ENCODE measurements around the gene GZMA.
A peak's percentile ranks its signal among the peaks of the same experiment; 100 is the strongest.

The GZMA gene

DNA sequence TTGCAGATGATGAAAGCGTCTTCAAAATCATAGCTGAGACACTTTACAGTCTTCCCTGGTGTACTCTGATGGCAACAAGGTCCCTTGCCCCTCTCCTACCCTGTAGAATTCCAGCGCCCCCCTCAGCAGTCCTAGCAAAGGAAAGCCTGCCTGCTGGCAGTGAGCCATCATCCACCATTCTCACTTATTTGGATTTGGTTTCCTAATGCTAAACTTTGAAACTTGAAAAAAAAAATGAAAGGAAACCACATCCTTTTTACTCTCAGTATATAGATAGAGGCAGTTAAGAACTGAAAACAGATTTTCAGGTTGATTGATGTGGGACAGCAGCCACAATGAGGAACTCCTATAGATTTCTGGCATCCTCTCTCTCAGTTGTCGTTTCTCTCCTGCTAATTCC, at the start of gene GZMA:
Gene GZMA, plus strand, starts transcription at position 299 of the 400 bp plus-strand sequence. Its CDS starts 37 bp downstream, at position 336.
- no peak for DNase-seq (ENCODE audit: low read depth)
- H3K4me3 ChIP-seq (ENCODE audit: low read length) = no peak within 1 kb of the TSS
- no peak for TF ChIP-seq CTCF (conservative IDR thresholded peaks at IDR 0.05; ENCODE audit: low read length)

- TF ChIP-seq CTCF (conservative IDR thresholded peaks at IDR 0.05; ENCODE audit: low read length) = no peak
- DNase-seq (ENCODE audit: low read depth) = no peak
- no peak overlapping the region for H3K4me3 ChIP-seq (ENCODE audit: low read length)
Observed at GRCh38 chr5:55055183-55055582, 47.3 kb upstream of the GZMA start.

GRCh38 chr5:55062039-55062779, 40.2 kb upstream of the GZMA start:
- DNase-seq (ENCODE audit: low read depth) = no peak
- no peak for TF ChIP-seq CTCF (conservative IDR thresholded peaks at IDR 0.05; ENCODE audit: low read length)

DNA sequence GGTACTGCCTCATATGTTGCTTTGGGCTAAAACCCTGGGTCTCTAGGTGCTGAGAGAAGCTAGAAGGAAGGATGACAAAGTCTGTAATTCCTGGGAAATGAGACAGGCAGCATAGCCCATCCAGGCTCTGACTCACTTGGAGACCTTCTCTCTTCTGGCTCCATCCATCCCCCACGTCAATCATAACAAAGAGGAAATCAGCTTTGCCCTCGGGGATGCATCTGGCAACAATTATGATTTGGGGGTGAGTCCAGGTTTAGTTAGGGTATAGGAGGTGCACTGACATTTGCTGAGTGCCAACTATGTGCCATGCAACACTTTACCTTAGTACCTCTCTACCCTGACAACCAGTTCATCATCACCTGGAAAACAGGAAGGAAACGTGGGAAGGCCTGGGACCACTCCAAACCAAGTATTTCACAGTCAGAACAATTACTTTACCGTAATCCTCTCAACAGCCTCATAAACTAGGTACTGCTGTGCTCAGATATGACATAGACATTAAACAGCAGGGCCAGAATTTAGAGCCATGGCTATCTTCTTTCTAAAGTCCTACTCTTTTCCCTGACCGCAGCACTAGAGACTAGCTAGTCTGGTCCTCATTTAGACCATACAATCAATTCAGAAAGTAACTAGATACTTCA, 39.1 kb upstream of the GZMA start:
- peak; percentile 12 for DNase-seq (ENCODE audit: low read depth)
- no peak overlapping the region for H3K4me3 ChIP-seq (ENCODE audit: low read length)
- no peak for TF ChIP-seq CTCF (conservative IDR thresholded peaks at IDR 0.05; ENCODE audit: low read length)

More at GRCh38 chr5:55062039-55062779, 40.2 kb upstream of the GZMA start:
- H3K4me3 ChIP-seq (ENCODE audit: low read length) = no peak overlapping the region

DNA sequence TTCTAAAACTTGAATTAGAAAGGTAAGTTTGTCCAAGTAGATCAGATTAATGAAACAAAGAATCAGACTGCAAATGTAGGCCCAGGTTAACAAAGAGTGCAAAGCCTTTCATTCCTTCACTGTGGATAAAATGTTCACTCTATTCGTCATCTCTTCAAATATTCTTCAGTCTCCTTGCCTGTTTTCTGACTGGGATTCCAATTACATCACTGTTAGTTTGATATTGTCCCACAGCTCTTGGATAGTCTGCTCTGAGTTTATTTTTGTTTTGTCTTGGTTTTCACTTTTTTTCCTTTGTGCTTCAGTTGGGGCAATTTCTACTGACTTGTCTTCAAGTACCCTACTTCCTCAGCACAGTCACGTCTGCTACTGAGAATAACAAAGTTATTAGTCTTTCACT, 38.5 kb upstream of the GZMA start:
- no peak for TF ChIP-seq CTCF (conservative IDR thresholded peaks at IDR 0.05; ENCODE audit: low read length)
- DNase-seq (ENCODE audit: low read depth) = peak; percentile 16
- H3K4me3 ChIP-seq (ENCODE audit: low read length) = no peak overlapping the region

DNA sequence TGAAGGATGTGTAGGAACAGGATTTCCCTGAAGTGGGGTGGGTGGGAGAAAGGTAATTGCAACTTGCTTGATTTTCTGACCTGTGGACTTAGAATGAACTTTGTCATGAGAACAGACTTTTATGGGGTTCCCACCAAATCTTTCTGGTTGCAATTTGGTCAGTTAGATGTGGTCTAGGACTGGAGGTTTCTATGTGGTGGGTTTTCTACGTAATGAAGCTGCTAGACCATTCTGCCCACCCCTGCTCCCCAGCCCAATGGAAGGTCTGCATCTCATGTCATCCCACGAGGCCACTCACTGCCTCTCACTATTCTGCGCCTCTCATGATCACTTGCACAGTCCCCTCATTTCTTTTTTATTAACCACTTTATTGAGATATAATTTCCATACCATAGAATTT, 37.9 kb upstream of the GZMA start:
- no peak for DNase-seq (ENCODE audit: low read depth)
- H3K4me3 ChIP-seq (ENCODE audit: low read length) = no peak overlapping the region
- no peak for TF ChIP-seq CTCF (conservative IDR thresholded peaks at IDR 0.05; ENCODE audit: low read length)

- DNase-seq (ENCODE audit: low read depth) = no peak
- no peak for TF ChIP-seq CTCF (conservative IDR thresholded peaks at IDR 0.05; ENCODE audit: low read length)
- H3K4me3 ChIP-seq (ENCODE audit: low read length) = no peak overlapping the region
Observed at GRCh38 chr5:55066277-55066676, 36.2 kb upstream of the GZMA start.

All from AG10803 (cell line).